ENCODE data around the gene RNU6-9.

The RNU6-9 gene

GRCh38 chr19:862581-863314, 30.5 kb upstream of the RNU6-9 start:
- no peak for DNase-seq (ENCODE audit: low read depth)

GRCh38 chr19:863315-863620, 30.0 kb upstream of the RNU6-9 start:
- TF ChIP-seq CTCF (IDR thresholded peaks at IDR 0.05; ENCODE audit: control insufficient read depth, insufficient read depth, low read depth, low read length, missing control alignments) = no peak
- DNase-seq (ENCODE audit: low read depth) = no peak
- no peak overlapping the region for H3K4me3 ChIP-seq (ENCODE audit: control insufficient read depth, low read depth, low read length)

More at GRCh38 chr19:862581-863314, 30.5 kb upstream of the RNU6-9 start:
- no peak for TF ChIP-seq CTCF (IDR thresholded peaks at IDR 0.05; ENCODE audit: control insufficient read depth, insufficient read depth, low read depth, low read length, missing control alignments)
- no peak overlapping the region for H3K4me3 ChIP-seq (ENCODE audit: control insufficient read depth, low read depth, low read length)

- DNase-seq (ENCODE audit: low read depth) = no peak
- TF ChIP-seq CTCF (IDR thresholded peaks at IDR 0.05; ENCODE audit: control insufficient read depth, insufficient read depth, low read depth, low read length, missing control alignments) = no peak
- no peak overlapping the region for H3K4me3 ChIP-seq (ENCODE audit: control insufficient read depth, low read depth, low read length)
Observed at GRCh38 chr19:866769-867300, 26.4 kb upstream of the RNU6-9 start.

GRCh38 chr19:867301-867793, 25.9 kb upstream of the RNU6-9 start:
- H3K4me3 ChIP-seq (ENCODE audit: control insufficient read depth, low read depth, low read length) = no peak overlapping the region

GRCh38 chr19:867855-868457, 25.3 kb upstream of the RNU6-9 start:
- TF ChIP-seq CTCF (IDR thresholded peaks at IDR 0.05; ENCODE audit: control insufficient read depth, insufficient read depth, low read depth, low read length, missing control alignments) = no peak
- DNase-seq (ENCODE audit: low read depth) = no peak
- no peak overlapping the region for H3K4me3 ChIP-seq (ENCODE audit: control insufficient read depth, low read depth, low read length)

More at GRCh38 chr19:867301-867793, 25.9 kb upstream of the RNU6-9 start:
- TF ChIP-seq CTCF (IDR thresholded peaks at IDR 0.05; ENCODE audit: control insufficient read depth, insufficient read depth, low read depth, low read length, missing control alignments) = no peak
- no peak for DNase-seq (ENCODE audit: low read depth)

- no peak for TF ChIP-seq CTCF (IDR thresholded peaks at IDR 0.05; ENCODE audit: control insufficient read depth, insufficient read depth, low read depth, low read length, missing control alignments)
- no peak for DNase-seq (ENCODE audit: low read depth)
- H3K4me3 ChIP-seq (ENCODE audit: control insufficient read depth, low read depth, low read length) = no peak overlapping the region
Observed at GRCh38 chr19:868458-869244, 24.6 kb upstream of the RNU6-9 start.
